GM12872 (cell line): Measurements from ENCODE around the gene PTPN11.

Source experiments
- CTCF ChIP-seq: IDR thresholded peaks from 3 replicates; pipeline ENCODE4 v1.5.1; 2011; ENCODE audit warnings: low read depth, mild to moderate bottlenecking, low read length, moderate library complexity; ENCODE audit not compliant: insufficient read depth

Gene PTPN11

GRCh38 chr12:112498580-112498979, 79.8 kb downstream of the PTPN11 start:
- TF ChIP-seq CTCF, result no peak

GRCh38 chr12:112503512-112503911, 84.8 kb downstream of the PTPN11 start:
- TF ChIP-seq CTCF, result no peak

- TF ChIP-seq CTCF, result no peak
Observed at GRCh38 chr12:112506513-112507166, 87.9 kb downstream of the PTPN11 start.

- TF ChIP-seq CTCF, result no peak
Observed at GRCh38 chr12:112513471-112513870, 94.7 kb downstream of the PTPN11 start.

- TF ChIP-seq CTCF, result no peak
Observed at GRCh38 chr12:112514456-112514855, 95.7 kb downstream of the PTPN11 start.

- TF ChIP-seq CTCF, result no peak
Observed at GRCh38 chr12:112514926-112515642, 96.3 kb downstream of the PTPN11 start.

- no peak for TF ChIP-seq CTCF
Observed at GRCh38 chr12:112515868-112516267, 97.1 kb downstream of the PTPN11 start.
